OCI-LY7 (cell line): ENCODE measurements around the gene GYS2. TPM values are rescaled to one million over a fixed set of nuclear protein-coding genes. Genes with fewer than 3 reads are reported as not detected.

Experiments used
- BruUV-seq: library from RNA; stranded (reverse); fragments of 400-500 nt; replicated peaks from 2 replicates; lab custom pipeline; 2021; lab: Mats Ljungman, UMichigan
- CTCF ChIA-PET: fragments of 300-600 bp; sonication (Branson Sonifier 250); formaldehyde crosslinking; loops from one replicate; lab custom pipeline; 2022; ENCODE audit warnings: antibody characterized with exemption; ENCODE audit not compliant: unreplicated experiment; lab: Charles Lee
- POLR2A ChIA-PET: fragments of 300-600 bp; sonication (Branson Sonifier 250); formaldehyde crosslinking; loops from one replicate; lab custom pipeline; 2022; ENCODE audit warnings: antibody characterized with exemption; lab: Charles Lee
- DNase-seq: peaks from one replicate; pipeline ENCODE4 v3.0.0-alpha.2; 2015; ENCODE audit warnings: low spot score
- H2AFZ ChIP-seq: fragments of 200-600 bp; sonication (generic), shearing (Covaris generic); 2 replicates; pipeline ENCODE4 v1.6.1; 2014; ENCODE audit warnings: mild to moderate bottlenecking, antibody characterized with exemption, low read length, moderate library complexity
- H3K27ac ChIP-seq: fragments of 200-600 bp; sonication (generic); 2 replicates; pipeline ENCODE4 v1.5.1; 2014; ENCODE audit warnings: mixed run types, low read depth, mild to moderate bottlenecking, moderate library complexity, low read length, inconsistent platforms; ENCODE audit not compliant: poor library complexity, severe bottlenecking
- H3K36me3 ChIP-seq: fragments of 200-600 bp; sonication (generic); 2 replicates; pipeline ENCODE4 v1.6.1; 2014; ENCODE audit warnings: mild to moderate bottlenecking, antibody characterized with exemption, low read length, moderate library complexity, mixed read lengths; ENCODE audit not compliant: insufficient read depth
- H3K4me1 ChIP-seq: fragments of 200-600 bp; sonication (generic); 2 replicates; pipeline ENCODE4 v1.5.1; 2014; ENCODE audit warnings: mild to moderate bottlenecking, low read length; ENCODE audit not compliant: insufficient read depth, poor library complexity, severe bottlenecking
- H3K4me2 ChIP-seq: fragments of 200-600 bp; sonication (generic); 2 replicates; pipeline ENCODE4 v1.6.1; 2014; ENCODE audit warnings: mild to moderate bottlenecking, low read length
- H3K4me3 ChIP-seq: fragments of 200-600 bp; sonication (generic); 2 replicates; pipeline ENCODE4 v1.5.1; 2014; ENCODE audit warnings: mild to moderate bottlenecking, low read depth, low read length; ENCODE audit not compliant: poor library complexity, severe bottlenecking
- H3K79me2 ChIP-seq: fragments of 200-600 bp; sonication (generic); 2 replicates; pipeline ENCODE4 v1.6.1; 2016; ENCODE audit warnings: low read depth, mild to moderate bottlenecking, low read length, moderate library complexity, mixed read lengths; ENCODE audit not compliant: insufficient read depth
- H3K9me2 ChIP-seq: fragments of 200-600 bp; sonication (generic); 2 replicates; pipeline ENCODE4 v1.6.1; 2016; ENCODE audit warnings: mild to moderate bottlenecking, low read length, mixed read lengths; ENCODE audit not compliant: insufficient read depth
- H3K9me3 ChIP-seq: fragments of 200-600 bp; sonication (generic); 2 replicates; pipeline ENCODE4 v1.6.1; 2014; ENCODE audit warnings: mild to moderate bottlenecking, mixed run types, low read length, mixed read lengths
- H4K20me1 ChIP-seq: fragments of 200-600 bp; sonication (generic); 2 replicates; pipeline ENCODE4 v1.6.1; 2014; ENCODE audit warnings: mild to moderate bottlenecking, antibody characterized with exemption, low read length, moderate library complexity, mixed read lengths; ENCODE audit not compliant: insufficient read depth
- CTCF ChIP-seq: fragments of 200-600 bp; sonication (generic); conservative IDR thresholded peaks from 2 replicates; pipeline ENCODE4 v1.5.1; 2014; ENCODE audit warnings: mild to moderate bottlenecking, antibody characterized with exemption, low read length, moderate library complexity, mixed read lengths
- EZH2phosphoT487 ChIP-seq: fragments of 200-600 bp; sonication (generic); IDR thresholded peaks from 2 replicates; pipeline ENCODE4 v1.6.1; 2018; ENCODE audit warnings: low read depth, borderline replicate concordance, mild to moderate bottlenecking, mixed run types, antibody characterized with exemption, low read length, moderate library complexity, mixed read lengths
- intact Hi-C: fragments of 100-400 bp; cut with micrococcal nuclease; formaldehyde crosslinking; loops from one replicate; pipeline ENCODE4 v1.10.0; 2022; ENCODE audit not compliant: unreplicated experiment
- total RNA-seq, 2 experiments: library from RNA; depleted of rRNA in 1 of 2; stranded (reverse); fragments of >200 nt in 1 of 2; shearing (Covaris generic) in 1 of 2; gene quantifications; 2 replicates each; pipeline ENCODE4 v1.2.3, GENCODE V29; 2014 to 2022

Gene GYS2
- total RNA-seq, 2 experiments from 2014 or later, result not detected

GRCh38 chr12:21583587-21583986, 21.1 kb downstream of the GYS2 start:
- ChIA-PET POLR2A (no interaction called here), CTCF (no interaction called here)
- Histone ChIP-seq H3K79me2 (no peaks in the 10 kb centered on the region), H3K4me2 (no peak overlapping the region), H3K4me3 (no peak overlapping the region), H3K4me1 (no peaks in the 10 kb centered on the region), H3K27ac (no peak overlapping the region), H2AFZ (no peak overlapping the region), H4K20me1 (no peaks in the 10 kb centered on the region), H3K9me3 (no peaks in the 10 kb centered on the region), H3K9me2 (no peaks in the 10 kb centered on the region), H3K36me3 (no peaks in the 10 kb centered on the region)
- intact Hi-C loops, result no loop called here
- no peak for DNase-seq
- TF ChIP-seq CTCF (no peak), EZH2phosphoT487 (no peak)
- BruUV-seq, result no TSS peak

GRCh38 chr12:21580748-21581516, 23.7 kb downstream of the GYS2 start:
- BruUV-seq, result no TSS peak
- H3K27ac ChIP-seq, result no peak overlapping the region
- no peak overlapping the region for H2AFZ ChIP-seq
- CTCF ChIA-PET, result no interaction called here
- no peak for DNase-seq
- H3K4me2 ChIP-seq, result no peak overlapping the region
- no peak overlapping the region for H3K4me3 ChIP-seq
- H3K9me3 ChIP-seq, result no peaks in the 10 kb centered on the region
- no peaks in the 10 kb centered on the region for H3K36me3 ChIP-seq
- no peaks in the 10 kb centered on the region for H4K20me1 ChIP-seq
- no peaks in the 10 kb centered on the region for H3K4me1 ChIP-seq
- no peaks in the 10 kb centered on the region for H3K9me2 ChIP-seq
- intact Hi-C loops, result no loop called here
- TF ChIP-seq CTCF, result no peak
- no peak for TF ChIP-seq EZH2phosphoT487
- no peaks in the 10 kb centered on the region for H3K79me2 ChIP-seq
- POLR2A ChIA-PET, result no interaction called here

GRCh38 chr12:21577516-21577915, 27.1 kb downstream of the GYS2 start:
- DNase-seq, result no peak
- H3K9me2 ChIP-seq, result no peaks in the 10 kb centered on the region
- H4K20me1 ChIP-seq, result no peaks in the 10 kb centered on the region
- intact Hi-C loops, result no loop called here
- TF ChIP-seq EZH2phosphoT487 (no peak), CTCF (no peak)
- H3K27ac ChIP-seq, result no peak overlapping the region
- no peak overlapping the region for H2AFZ ChIP-seq
- no peaks in the 10 kb centered on the region for H3K9me3 ChIP-seq
- no peak overlapping the region for H3K4me2 ChIP-seq
- H3K4me3 ChIP-seq, result no peak overlapping the region
- H3K36me3 ChIP-seq, result no peaks in the 10 kb centered on the region
- H3K79me2 ChIP-seq, result no peaks in the 10 kb centered on the region
- no peaks in the 10 kb centered on the region for H3K4me1 ChIP-seq
- no TSS peak for BruUV-seq
- POLR2A ChIA-PET, result interaction anchor here (0.7 kb wide), 1 partner anchor 571 kb away, joined by 3 read pairs; no protein-coding TSS in a partner anchor
- CTCF ChIA-PET, result no interaction called here
